ENCODE results near the gene TPP2.

DNA sequence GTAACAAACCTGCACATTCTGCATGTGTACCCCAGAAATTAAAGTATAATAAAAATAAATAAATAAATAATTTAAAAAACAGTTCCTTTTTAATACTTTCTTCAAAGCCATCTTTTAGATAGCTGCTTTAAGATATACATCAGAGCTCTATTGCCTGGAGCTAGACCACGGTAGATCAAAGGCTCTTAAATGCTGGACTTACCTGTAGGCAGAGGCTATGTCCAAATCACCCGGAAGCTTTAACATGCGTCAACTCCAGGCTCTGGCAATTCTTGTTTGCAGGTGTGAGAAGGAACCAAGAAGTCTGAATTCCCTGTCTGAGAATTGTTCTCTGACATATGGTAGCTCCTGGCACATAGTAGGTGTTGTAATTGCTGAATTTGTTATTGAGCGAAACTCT lies 99.7 kb downstream of the TPP2 start:
- TF ChIP-seq, protein P1, sequence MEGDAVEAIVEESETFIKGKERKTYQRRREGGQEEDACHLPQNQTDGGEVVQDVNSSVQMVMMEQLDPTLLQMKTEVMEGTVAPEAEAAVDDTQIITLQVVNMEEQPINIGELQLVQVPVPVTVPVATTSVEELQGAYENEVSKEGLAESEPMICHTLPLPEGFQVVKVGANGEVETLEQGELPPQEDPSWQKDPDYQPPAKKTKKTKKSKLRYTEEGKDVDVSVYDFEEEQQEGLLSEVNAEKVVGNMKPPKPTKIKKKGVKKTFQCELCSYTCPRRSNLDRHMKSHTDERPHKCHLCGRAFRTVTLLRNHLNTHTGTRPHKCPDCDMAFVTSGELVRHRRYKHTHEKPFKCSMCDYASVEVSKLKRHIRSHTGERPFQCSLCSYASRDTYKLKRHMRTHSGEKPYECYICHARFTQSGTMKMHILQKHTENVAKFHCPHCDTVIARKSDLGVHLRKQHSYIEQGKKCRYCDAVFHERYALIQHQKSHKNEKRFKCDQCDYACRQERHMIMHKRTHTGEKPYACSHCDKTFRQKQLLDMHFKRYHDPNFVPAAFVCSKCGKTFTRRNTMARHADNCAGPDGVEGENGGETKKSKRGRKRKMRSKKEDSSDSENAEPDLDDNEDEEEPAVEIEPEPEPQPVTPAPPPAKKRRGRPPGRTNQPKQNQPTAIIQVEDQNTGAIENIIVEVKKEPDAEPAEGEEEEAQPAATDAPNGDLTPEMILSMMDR (IDR thresholded peaks at IDR 0.05), result no peak
- no peak for TF ChIP-seq POLR2A (IDR thresholded peaks at IDR 0.05)
